Progenitor cell of endocrine pancreas (in vitro differentiated cells): ENCODE data around the gene ELAPOR2. TPM values are rescaled to one million over a fixed set of nuclear protein-coding genes. Genes with fewer than 3 reads are reported as not detected.

Source experiments
- DNase-seq: peaks from one replicate; pipeline ENCODE4 v3.0.0; 2021; ENCODE audit warnings: low spot score; ENCODE audit not compliant: unreplicated experiment
- H3K27ac Mint-ChIP-seq: 2 replicates; pipeline ENCODE4 v1.8.0; 2021; ENCODE audit warnings: mild to moderate bottlenecking, moderate library complexity, mixed read lengths
- H3K27me3 Mint-ChIP-seq: 2 replicates; pipeline ENCODE4 v1.8.0; 2021; ENCODE audit warnings: mixed read lengths
- H3K36me3 Mint-ChIP-seq: 2 replicates; pipeline ENCODE4 v1.8.0; 2022; ENCODE audit warnings: mixed read lengths; ENCODE audit not compliant: insufficient read depth
- H3K4me1 Mint-ChIP-seq: 2 replicates; pipeline ENCODE4 v1.8.0; 2021; ENCODE audit warnings: low read depth, mixed read lengths
- H3K4me3 Mint-ChIP-seq: 2 replicates; pipeline ENCODE4 v1.8.0; 2021; ENCODE audit warnings: low read depth, mild to moderate bottlenecking, moderate library complexity, mixed read lengths
- H3K9me3 Mint-ChIP-seq: 2 replicates; pipeline ENCODE4 v1.8.0; 2021; ENCODE audit warnings: low read depth, mixed read lengths
- long read RNA-seq: library from polyadenylated mRNA; unstranded; transcript quantifications from one replicate; pipeline ENCODE4 v2.0.0, GENCODE V29; 2020
- total RNA-seq: library from RNA; stranded (reverse); gene quantifications from 2 replicates; pipeline ENCODE4 v1.2.1, GENCODE V29; 2021
- TF ChIP-seq, protein P1 (sequence below): fragments of 200-600 bp; sonication (generic); IDR thresholded peaks from one replicate; pipeline ENCODE4 v1.5.0; 2021; ENCODE audit warnings: antibody characterized with exemption, mild to moderate bottlenecking; ENCODE audit not compliant: unreplicated experiment

Gene ELAPOR2, protein sequence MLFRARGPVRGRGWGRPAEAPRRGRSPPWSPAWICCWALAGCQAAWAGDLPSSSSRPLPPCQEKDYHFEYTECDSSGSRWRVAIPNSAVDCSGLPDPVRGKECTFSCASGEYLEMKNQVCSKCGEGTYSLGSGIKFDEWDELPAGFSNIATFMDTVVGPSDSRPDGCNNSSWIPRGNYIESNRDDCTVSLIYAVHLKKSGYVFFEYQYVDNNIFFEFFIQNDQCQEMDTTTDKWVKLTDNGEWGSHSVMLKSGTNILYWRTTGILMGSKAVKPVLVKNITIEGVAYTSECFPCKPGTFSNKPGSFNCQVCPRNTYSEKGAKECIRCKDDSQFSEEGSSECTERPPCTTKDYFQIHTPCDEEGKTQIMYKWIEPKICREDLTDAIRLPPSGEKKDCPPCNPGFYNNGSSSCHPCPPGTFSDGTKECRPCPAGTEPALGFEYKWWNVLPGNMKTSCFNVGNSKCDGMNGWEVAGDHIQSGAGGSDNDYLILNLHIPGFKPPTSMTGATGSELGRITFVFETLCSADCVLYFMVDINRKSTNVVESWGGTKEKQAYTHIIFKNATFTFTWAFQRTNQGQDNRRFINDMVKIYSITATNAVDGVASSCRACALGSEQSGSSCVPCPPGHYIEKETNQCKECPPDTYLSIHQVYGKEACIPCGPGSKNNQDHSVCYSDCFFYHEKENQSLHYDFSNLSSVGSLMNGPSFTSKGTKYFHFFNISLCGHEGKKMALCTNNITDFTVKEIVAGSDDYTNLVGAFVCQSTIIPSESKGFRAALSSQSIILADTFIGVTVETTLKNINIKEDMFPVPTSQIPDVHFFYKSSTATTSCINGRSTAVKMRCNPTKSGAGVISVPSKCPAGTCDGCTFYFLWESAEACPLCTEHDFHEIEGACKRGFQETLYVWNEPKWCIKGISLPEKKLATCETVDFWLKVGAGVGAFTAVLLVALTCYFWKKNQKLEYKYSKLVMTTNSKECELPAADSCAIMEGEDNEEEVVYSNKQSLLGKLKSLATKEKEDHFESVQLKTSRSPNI
- 59.4 and 62.8 TPM in 2 replicates for total RNA-seq
- long read RNA-seq, partial matches to known transcripts: 96 of 189 reads
- long read RNA-seq, other reads (novel, unspliced or antisense): 93 of 189 reads

DNA sequence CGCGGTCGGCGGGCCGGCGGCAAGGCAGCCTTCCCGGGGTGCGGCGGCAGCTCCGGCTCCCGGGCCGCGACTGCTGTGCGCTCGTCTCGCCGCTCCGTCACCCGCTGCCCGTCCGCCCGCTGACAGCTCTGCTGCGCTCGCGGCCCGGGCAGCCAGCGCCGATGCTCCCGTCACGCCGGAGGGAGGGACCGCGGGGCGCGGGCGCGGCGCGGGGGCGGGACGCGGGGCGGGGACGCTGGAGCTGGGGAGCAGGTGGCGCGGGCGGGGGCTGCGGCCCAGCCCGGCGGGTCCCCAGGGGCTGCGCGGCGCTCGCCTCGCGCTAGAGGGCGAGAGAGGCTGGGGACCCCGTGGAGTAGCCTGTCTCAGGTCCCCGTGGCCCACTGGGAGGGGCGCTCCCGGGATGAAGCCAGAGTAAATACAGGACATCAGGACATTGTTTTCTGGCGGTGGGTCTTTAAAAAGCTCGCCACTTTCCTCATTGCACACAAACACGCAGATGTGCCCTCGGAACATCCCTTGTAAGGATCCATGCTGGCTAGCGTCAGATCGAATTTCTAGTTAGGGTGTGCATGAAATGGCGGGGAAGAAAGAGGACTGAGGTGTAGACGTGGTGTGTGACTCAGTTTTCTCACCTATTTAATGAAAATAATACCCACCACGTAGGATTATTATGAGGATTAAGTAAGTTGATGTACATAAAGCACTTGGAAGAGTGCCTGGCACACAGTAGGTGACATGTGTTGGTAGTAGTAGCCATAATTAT is at the start of gene ELAPOR2:
Gene ELAPOR2, minus strand, starts transcription at position 130 of the 763 bp plus-strand sequence. CDS start 141 bp downstream, outside the sequence.
- no peaks in the 10 kb centered on the region for H3K9me3 Mint-ChIP-seq
- TF ChIP-seq, protein P1, sequence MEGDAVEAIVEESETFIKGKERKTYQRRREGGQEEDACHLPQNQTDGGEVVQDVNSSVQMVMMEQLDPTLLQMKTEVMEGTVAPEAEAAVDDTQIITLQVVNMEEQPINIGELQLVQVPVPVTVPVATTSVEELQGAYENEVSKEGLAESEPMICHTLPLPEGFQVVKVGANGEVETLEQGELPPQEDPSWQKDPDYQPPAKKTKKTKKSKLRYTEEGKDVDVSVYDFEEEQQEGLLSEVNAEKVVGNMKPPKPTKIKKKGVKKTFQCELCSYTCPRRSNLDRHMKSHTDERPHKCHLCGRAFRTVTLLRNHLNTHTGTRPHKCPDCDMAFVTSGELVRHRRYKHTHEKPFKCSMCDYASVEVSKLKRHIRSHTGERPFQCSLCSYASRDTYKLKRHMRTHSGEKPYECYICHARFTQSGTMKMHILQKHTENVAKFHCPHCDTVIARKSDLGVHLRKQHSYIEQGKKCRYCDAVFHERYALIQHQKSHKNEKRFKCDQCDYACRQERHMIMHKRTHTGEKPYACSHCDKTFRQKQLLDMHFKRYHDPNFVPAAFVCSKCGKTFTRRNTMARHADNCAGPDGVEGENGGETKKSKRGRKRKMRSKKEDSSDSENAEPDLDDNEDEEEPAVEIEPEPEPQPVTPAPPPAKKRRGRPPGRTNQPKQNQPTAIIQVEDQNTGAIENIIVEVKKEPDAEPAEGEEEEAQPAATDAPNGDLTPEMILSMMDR: peak; percentile 68
- H3K27ac Mint-ChIP-seq: peak within 1 kb of the TSS; percentile 90
- H3K36me3 Mint-ChIP-seq: no peaks in the 10 kb centered on the region
- peaks cover 18% of the 10 kb centered on the region for H3K27me3 Mint-ChIP-seq
- peaks cover 4% of the 10 kb centered on the region for H3K4me1 Mint-ChIP-seq
- DNase-seq: peak; percentile 84
- H3K4me3 Mint-ChIP-seq: peak within 1 kb of the TSS; percentile 79

DNA sequence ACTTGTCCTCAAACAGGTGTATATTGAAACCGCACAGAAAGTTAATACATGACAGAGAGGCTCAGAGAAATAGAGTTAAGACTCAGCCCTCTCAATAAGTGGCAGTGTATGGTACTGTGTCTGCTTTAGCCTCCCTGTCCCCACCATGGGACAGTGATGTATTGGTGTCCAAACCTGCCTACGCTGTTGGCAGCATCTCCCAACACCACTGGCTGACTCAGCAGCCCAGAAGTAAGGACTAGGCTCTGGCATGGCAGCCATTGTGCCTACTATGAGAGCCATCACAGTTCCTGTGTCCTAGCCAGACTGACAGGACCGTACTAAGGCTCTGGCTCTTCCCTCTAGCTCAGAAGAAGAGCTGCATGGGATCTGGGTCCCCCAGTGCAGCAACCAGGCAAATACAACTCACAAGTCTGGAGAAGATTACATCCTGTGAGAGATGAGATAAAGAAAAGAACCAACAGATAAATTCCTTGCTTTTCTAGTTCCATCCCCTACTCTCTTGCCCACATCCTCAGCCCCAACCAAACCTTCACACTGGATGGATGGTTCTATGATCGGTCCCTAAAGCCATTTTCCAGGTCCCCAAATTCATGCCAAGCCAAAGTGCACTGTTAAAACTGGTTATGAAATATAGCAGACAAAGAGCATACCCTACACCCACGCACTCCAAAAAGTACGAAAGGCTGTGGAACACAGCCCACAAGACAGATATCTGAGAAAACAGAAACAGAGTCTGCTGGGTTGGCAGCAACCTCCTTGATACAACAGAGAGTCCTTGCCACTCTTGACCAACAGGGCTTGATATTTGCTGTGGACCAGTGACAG is 48.7 kb upstream of the ELAPOR2 start:
- Mint-ChIP-seq H3K27ac (no peak overlapping the region), H3K4me3 (no peak overlapping the region), H3K36me3 (no peaks in the 10 kb centered on the region), H3K27me3 (no peaks in the 10 kb centered on the region), H3K4me1 (no peaks in the 10 kb centered on the region), H3K9me3 (peaks cover 5% of the 10 kb centered on the region)
- TF ChIP-seq, protein P1: no peak
- no peak for DNase-seq

DNA sequence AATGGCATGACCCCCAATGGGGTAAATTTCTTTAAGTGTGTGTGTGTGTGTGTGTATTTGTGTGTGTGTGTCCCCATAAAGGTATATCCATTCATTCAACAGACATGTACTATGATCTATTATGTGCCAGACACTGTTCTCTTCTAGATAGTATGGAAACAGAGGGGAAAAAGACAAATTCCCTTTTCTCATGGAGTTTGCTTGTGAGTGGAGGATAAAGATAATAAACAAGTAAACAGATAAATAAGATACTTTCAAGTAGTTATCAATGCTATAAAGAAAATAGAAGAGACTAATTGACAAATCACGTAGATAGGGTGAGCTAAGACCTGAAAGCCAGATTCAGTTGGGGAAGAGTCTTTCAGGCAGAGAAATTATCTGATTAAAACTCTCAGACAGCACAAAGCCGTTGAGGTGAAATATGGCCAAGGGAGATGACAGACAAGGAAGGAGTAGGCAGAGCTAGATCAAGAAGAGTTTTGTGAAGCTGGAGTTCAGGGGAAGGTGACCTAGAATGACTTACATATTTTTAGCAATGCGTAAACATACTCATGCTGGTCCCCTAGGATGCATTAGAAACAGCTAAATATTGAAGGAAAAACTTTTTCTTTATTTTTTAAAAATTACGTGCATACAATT is 47.6 kb upstream of the ELAPOR2 start:
- no peaks in the 10 kb centered on the region for H3K27me3 Mint-ChIP-seq
- no peaks in the 10 kb centered on the region for H3K4me1 Mint-ChIP-seq
- no peak overlapping the region for H3K27ac Mint-ChIP-seq
- no peak overlapping the region for H3K4me3 Mint-ChIP-seq
- TF ChIP-seq, protein P1: no peak
- no peak for DNase-seq
- H3K36me3 Mint-ChIP-seq: no peaks in the 10 kb centered on the region
- peaks cover 5% of the 10 kb centered on the region for H3K9me3 Mint-ChIP-seq

DNA sequence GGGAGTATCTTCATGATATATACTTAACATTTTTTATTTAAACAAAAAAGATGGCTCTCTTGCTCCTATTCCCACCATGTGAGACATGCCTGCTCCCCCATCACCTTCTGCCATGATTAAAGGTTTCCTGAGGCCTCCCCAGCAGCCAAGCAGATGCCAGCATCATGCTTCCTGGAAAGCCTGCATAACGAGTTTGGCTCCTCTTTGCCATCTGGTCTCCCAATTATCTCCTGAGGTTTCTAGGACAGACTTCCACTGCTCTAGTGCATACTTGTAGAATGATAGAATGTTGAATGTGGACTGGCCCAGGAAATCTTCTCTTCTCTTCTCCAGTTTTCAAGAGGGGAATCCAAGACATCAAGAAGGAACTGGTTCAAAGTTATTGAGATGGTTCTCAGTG is 45.9 kb upstream of the ELAPOR2 start:
- Mint-ChIP-seq H3K27ac (no peak overlapping the region), H3K4me1 (no peaks in the 10 kb centered on the region), H3K9me3 (peaks cover 5% of the 10 kb centered on the region), H3K4me3 (no peak overlapping the region), H3K27me3 (no peaks in the 10 kb centered on the region), H3K36me3 (no peaks in the 10 kb centered on the region)
- TF ChIP-seq, protein P1: no peak
- no peak for DNase-seq
